Stimulated activated effector memory CD8-positive, alpha-beta T cell treated with anti-CD3 and anti-CD28 coated beads, Interleukin-12 subunit alpha, Interleukin-12 subunit beta, amount 100 ng/mL, for 72 hours (primary cell): Measurements from ENCODE around the gene EIF2A.

Experiments
- ATAC-seq: fragments of 150-1000 bp; cut with Tn5 transposase; 2 replicates; pipeline ENCODE4 v1.10.0; 2021
- DNase-seq, 2 donors: peaks; one replicate each; pipeline ENCODE4 v3.0.0; 2021 to 2022; ENCODE audit warnings: low spot score in 2 of 2
- H3K27ac Mint-ChIP-seq: one replicate; pipeline ENCODE4 v1.8.0; 2022; ENCODE audit warnings: mild to moderate bottlenecking, mixed read lengths
- H3K36me3 Mint-ChIP-seq: one replicate; pipeline ENCODE4 v1.8.0; 2022; ENCODE audit warnings: mild to moderate bottlenecking, mixed read lengths
- H3K4me1 Mint-ChIP-seq: one replicate; pipeline ENCODE4 v1.8.0; 2022; ENCODE audit warnings: mixed read lengths
- H3K4me3 Mint-ChIP-seq: one replicate; pipeline ENCODE4 v1.8.0; 2022; ENCODE audit warnings: mild to moderate bottlenecking, mixed read lengths
- H3K9me3 Mint-ChIP-seq: one replicate; pipeline ENCODE4 v1.8.0; 2022; ENCODE audit warnings: mixed read lengths

EIF2A gene

DNA sequence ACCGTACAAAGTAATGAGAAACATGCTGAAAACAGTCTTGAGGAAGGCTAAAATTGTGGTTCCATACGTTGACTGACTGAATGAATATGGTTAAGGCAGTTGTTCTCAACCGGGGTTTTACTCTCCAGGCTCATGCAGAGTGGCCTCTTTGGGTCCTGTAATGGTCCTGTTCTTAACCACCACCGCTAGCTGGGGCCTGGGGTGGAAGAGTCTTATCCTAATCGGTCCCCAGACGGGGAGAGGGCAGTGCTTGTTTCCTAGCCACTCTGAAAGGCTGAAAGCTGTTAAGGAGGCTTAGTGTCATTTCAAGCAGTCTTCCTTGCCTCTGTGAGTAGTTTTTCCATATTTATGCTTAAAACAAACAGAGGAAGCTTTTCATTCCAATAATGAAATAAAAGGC is 88.5 kb downstream of the EIF2A start:
- H3K4me3 Mint-ChIP-seq = peak overlapping the region; percentile 53
- DNase-seq (no peak), ATAC-seq (peak; percentile 57)
- peaks cover 36% of the 10 kb centered on the region for H3K4me1 Mint-ChIP-seq
- peaks cover 36% of the 10 kb centered on the region for H3K36me3 Mint-ChIP-seq
- H3K27ac Mint-ChIP-seq = peak overlapping the region; percentile 93
- H3K9me3 Mint-ChIP-seq = no peaks in the 10 kb centered on the region

DNA sequence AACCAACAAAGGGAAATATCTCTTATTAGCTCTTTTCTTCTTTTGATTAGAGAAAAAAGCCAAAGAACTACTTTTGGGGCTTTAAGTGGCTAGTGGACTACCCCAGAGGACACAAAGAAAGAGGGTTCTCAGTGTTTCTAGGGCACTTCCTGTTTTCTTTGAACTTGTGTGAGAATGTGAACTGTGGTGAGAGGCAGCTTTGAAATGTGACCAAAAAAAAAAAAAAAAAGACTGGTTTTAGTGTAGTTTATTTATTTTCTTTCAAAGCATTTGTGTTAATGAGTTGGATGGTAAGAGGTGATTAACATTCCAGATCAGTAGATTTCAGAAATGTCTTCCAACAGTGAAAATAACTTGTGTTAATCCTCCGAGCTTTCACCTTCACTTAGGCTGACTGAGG is 88.9 kb downstream of the EIF2A start:
- peak; percentile 91 for ATAC-seq
- H3K4me1 Mint-ChIP-seq = peaks cover 36% of the 10 kb centered on the region
- no peaks in the 10 kb centered on the region for H3K9me3 Mint-ChIP-seq
- peak overlapping the region; percentile 53 for H3K4me3 Mint-ChIP-seq
- H3K36me3 Mint-ChIP-seq = peaks cover 32% of the 10 kb centered on the region
- peak overlapping the region; percentile 93 for H3K27ac Mint-ChIP-seq
- no peak for DNase-seq
